H7 (cell line): Measurements from ENCODE around the gene MON2. TPM values are rescaled to one million over a fixed set of nuclear protein-coding genes. Genes with fewer than 3 reads are reported as not detected.
"Not testable (repeated sequence)": the region's sequence is repeated elsewhere in the genome, so short reads cannot be mapped to it uniquely, and the experiment has no call there.

Source experiments
- DNase-seq: peaks from one replicate; pipeline ENCODE4 v3.0.0; 2012
- H3K27me3 ChIP-seq: 2 replicates; pipeline ENCODE4 v1.6.0; 2011; ENCODE audit warnings: mild to moderate bottlenecking, low read length; ENCODE audit not compliant: control insufficient read depth, insufficient read depth
- H3K36me3 ChIP-seq: replicated peaks from 2 replicates; pipeline ENCODE4 v1.5.1; 2011; ENCODE audit warnings: low read length; ENCODE audit not compliant: control insufficient read depth, insufficient read depth
- H3K4me3 ChIP-seq: 2 replicates; pipeline ENCODE4 v1.5.1; 2011; ENCODE audit warnings: low read depth, mild to moderate bottlenecking, control low read depth, low read length, moderate library complexity; ENCODE audit not compliant: insufficient read depth
- total RNA-seq: library from RNA; depleted of rRNA; stranded (reverse); fragments of >200 nt; shearing (Covaris generic); gene quantifications from 2 replicates; pipeline ENCODE4 v1.2.3, GENCODE V29; 2014

MON2 gene
- total RNA-seq, 1 experiment from 2014 or later: 14.4 TPM

GRCh38 chr12:62461171-62461837 lies 5.3 kb upstream of the MON2 start:
- H3K27me3 ChIP-seq, DNase-seq, H3K36me3 ChIP-seq, H3K4me3 ChIP-seq: not testable (repeated sequence)

DNA sequence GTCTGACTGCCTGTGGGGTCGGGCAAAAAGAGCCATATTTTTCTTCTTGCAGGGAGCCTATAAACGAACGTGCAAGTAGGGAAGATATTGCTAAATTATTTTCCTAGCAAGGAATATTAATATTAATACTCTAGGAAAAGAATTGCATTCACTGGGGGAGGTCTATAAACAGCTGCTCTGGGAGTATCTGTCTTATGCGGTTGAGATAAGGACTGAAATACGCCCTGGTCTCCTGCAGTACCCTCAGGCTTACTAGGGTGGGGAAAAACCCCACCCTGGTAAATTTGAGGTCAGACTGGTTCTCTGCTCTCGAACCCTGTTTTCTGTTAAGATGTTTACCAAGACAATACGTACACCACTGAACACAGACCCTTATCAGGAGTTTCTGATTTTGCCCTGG lies 3.4 kb upstream of the MON2 start:
- H3K27me3 ChIP-seq, DNase-seq, H3K4me3 ChIP-seq, H3K36me3 ChIP-seq: not testable (repeated sequence)

GRCh38 chr12:62466018-62466593 lies 520 bp upstream of the MON2 start:
- Histone ChIP-seq H3K36me3 (no peaks in the 10 kb centered on the region), H3K4me3 (peak overlapping the region; percentile 94), H3K27me3 (no peaks in the 10 kb centered on the region)
- peak; percentile 74 for DNase-seq

DNA sequence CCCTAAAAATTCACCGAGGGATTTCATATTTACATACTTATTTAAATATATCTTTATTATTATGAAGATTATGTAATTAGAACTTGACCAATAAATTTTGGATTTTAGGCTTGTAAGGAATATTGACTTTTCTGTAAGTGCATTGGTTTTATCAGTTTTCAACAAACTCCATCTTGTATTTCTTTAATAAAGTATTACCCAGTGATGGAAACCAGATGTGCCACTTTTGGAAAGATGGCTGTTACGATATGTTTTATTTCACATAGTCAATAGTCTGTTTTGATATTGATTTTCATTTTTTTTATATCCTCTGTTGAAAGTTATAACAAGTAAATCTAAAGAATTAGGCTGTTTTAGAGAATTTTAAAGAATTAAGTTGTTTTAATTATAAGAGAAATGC lies 1.8 kb downstream of the MON2 start:
- DNase-seq: no peak
- no peaks in the 10 kb centered on the region for H3K36me3 ChIP-seq
- H3K4me3 ChIP-seq: no peak overlapping the region
- H3K27me3 ChIP-seq: no peaks in the 10 kb centered on the region

DNA sequence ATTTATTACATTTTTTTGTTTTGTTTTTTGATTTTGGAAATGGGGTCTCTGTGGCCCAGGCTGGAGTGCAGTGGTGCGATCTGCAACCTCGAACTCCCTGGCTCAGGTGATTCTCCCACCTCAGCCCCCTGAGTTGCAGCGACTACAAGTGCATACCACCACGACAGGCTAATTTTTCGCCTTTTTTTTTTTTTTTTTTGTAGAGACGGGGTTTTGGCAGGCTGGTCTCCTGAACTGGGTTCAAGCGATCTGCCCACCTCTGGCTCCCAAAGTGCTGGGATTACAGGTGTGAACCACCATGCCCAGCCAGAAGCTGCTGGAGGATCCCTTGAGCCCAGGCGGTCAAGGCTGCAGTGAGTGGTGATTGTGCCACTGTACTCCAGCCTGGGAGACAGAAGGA lies 2.3 kb downstream of the MON2 start:
- Histone ChIP-seq H3K36me3 (no peaks in the 10 kb centered on the region), H3K4me3 (no peak overlapping the region), H3K27me3 (no peaks in the 10 kb centered on the region)
- no peak for DNase-seq

- Histone ChIP-seq H3K36me3 (no peaks in the 10 kb centered on the region), H3K27me3 (no peaks in the 10 kb centered on the region), H3K4me3 (no peak overlapping the region)
- DNase-seq: no peak
Observed at GRCh38 chr12:62469704-62470103, 3.1 kb downstream of the MON2 start.

DNA sequence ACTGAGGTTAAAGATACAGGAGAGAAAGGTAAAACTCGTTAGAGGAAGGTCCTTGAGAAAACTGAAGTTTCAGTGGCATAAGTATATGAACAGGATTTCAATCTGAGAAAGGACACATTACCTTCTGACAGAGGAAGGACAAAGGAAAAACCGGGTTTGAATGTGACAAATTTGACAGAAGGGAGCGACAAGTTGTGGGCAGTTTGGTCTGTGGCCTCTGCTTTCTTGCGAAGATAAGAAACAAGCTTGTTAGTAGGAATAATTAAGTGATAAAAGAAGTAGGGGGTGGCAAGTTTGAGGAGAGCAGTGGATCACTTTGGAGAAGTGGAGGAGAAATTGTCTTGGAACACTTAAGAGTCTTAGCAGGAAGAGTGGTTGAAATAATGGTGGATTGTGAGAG lies 5.1 kb downstream of the MON2 start:
- H3K36me3 ChIP-seq: no peaks in the 10 kb centered on the region
- no peaks in the 10 kb centered on the region for H3K27me3 ChIP-seq
- H3K4me3 ChIP-seq: no peak overlapping the region
- DNase-seq: no peak

- Histone ChIP-seq H3K27me3 (no peaks in the 10 kb centered on the region), H3K4me3 (no peak overlapping the region), H3K36me3 (no peaks in the 10 kb centered on the region)
- DNase-seq: peak; percentile 33
Observed at GRCh38 chr12:62472472-62472871, 5.8 kb downstream of the MON2 start.

DNA sequence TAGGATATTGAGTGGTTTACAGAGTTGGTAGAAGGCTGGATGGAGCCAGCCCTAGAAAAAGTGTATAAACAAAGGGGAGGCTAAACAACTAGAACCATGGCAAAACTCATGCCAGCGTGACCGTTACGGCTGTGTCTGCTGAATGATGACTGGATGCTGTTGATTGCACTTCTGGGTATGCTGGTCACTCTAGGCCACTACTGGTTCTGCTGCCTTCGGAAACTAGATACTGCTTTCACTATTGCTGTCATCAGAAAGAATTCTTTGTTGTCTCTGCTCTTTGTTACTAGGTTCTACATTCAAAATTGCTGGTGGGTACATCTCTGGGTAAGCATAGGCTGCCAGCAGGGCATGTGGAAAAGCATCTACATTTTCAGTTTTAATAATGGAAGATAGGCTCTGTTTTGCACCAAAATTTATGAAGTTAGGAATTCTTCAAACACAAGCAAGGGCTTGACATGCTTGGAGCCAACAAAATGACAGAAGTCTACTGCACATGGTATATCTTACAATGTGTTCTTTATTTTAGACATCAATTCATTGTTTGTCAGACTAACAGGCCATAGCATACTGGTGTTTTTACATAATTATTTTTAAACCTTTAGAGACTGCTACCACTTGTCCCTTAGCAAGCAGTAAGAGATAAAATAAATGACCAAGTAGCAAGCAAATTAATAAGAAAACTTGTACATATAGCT lies 15.4 kb downstream of the MON2 start:
- no peak overlapping the region for H3K4me3 ChIP-seq
- H3K36me3 ChIP-seq: no peaks in the 10 kb centered on the region; the same call in 1 of the 2 replicates
- H3K27me3 ChIP-seq: no peaks in the 10 kb centered on the region
- DNase-seq: no peak

GRCh38 chr12:62482769-62483168 lies 16.1 kb downstream of the MON2 start:
- H3K36me3 ChIP-seq: no peaks in the 10 kb centered on the region; the same call in 1 of the 2 replicates
- no peak overlapping the region for H3K4me3 ChIP-seq
- no peaks in the 10 kb centered on the region for H3K27me3 ChIP-seq
- DNase-seq: no peak

DNA sequence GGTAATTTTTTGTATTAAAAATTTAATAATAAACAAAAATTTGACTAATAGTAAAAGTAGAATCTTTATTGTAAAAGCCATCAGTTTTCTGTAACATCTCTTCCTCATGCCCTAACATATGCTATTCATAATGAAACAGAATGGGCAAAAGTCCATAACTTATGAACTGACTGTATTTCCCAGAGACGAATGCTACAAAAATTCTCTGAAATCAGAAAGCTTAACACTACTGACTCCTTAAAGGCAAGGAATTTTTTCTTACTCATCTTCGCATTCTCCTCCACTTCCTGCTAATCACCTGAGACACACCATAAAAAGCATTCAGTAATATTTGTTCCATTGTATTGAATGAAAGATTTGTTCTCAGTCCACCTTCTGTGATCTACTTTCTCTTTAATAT lies 17.6 kb downstream of the MON2 start:
- no peak for DNase-seq
- Histone ChIP-seq H3K4me3 (no peak overlapping the region), H3K36me3 (no peaks in the 10 kb centered on the region; the same call in 1 of the 2 replicates), H3K27me3 (no peaks in the 10 kb centered on the region)

- Histone ChIP-seq H3K36me3 (no peaks in the 10 kb centered on the region; the same call in 1 of the 2 replicates), H3K4me3 (no peak overlapping the region), H3K27me3 (no peaks in the 10 kb centered on the region)
- DNase-seq: no peak
Observed at GRCh38 chr12:62505786-62506185, 39.2 kb downstream of the MON2 start.

DNA sequence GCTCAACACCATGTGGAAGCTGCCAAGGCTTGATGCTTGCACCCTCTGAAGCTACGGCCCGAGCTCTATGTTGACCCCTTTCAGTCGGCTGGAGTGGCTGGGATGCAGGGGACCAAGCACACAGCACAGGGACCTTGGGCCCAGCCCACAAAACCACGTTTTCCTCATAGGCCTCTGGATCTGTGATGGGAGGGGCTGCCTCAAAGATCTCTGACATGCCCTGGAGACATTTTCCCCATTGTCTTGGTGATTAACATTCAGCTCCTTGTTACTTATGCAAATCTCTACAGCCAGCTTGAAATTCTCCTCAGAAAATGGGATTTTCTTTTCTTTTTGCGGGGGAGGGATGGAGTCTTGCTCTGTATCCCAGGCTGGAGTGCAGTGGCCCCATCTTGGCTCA lies 46.3 kb downstream of the MON2 start:
- DNase-seq: no peak
- peaks cover 1% of the 10 kb centered on the region for H3K36me3 ChIP-seq
- H3K4me3 ChIP-seq: no peak overlapping the region
- H3K27me3 ChIP-seq: no peaks in the 10 kb centered on the region

- not testable (repeated sequence) for H3K27me3 ChIP-seq, H3K36me3 ChIP-seq, H3K4me3 ChIP-seq, DNase-seq
Observed at GRCh38 chr12:62514080-62514479, 47.5 kb downstream of the MON2 start.

GRCh38 chr12:62516927-62517326 lies 50.3 kb downstream of the MON2 start:
- Histone ChIP-seq H3K27me3 (no peaks in the 10 kb centered on the region), H3K36me3 (peaks cover 1% of the 10 kb centered on the region)

More at GRCh38 chr12:62516927-62517326, 50.3 kb downstream of the MON2 start:
- H3K4me3 ChIP-seq: no peak overlapping the region
- no peak for DNase-seq
